HG03457 (cell line): Measurements from ENCODE around the gene TCFL5.

Experiments
- ATAC-seq: cut with Tn5 transposase; IDR thresholded peaks from one replicate; pipeline ENCODE4 v1.9.1; 2021; ENCODE audit warnings: moderate number of reproducible peaks; ENCODE audit not compliant: unreplicated experiment

TCFL5 gene

GRCh38 chr20:62861726-62862336 is at the start of gene TCFL5:
TCFL5 (minus strand) TSS chr20:62861822; CDS start chr20:62861670, 152 bp downstream.
- ATAC-seq: peak; percentile 44

GRCh38 chr20:62910777-62911497 is 49.3 kb upstream of the TCFL5 start:
- ATAC-seq: no peak

- ATAC-seq: no peak
These were observed 48.7 kb upstream of the TCFL5 start for GRCh38 chr20:62910217-62910766.

GRCh38 chr20:62908971-62909791 is 47.6 kb upstream of the TCFL5 start:
- no peak for ATAC-seq

- no peak for ATAC-seq
These were observed 46.0 kb upstream of the TCFL5 start for GRCh38 chr20:62907384-62908317.

GRCh38 chr20:62906647-62907375 is 45.2 kb upstream of the TCFL5 start:
- no peak for ATAC-seq

GRCh38 chr20:62906209-62906608 is 44.6 kb upstream of the TCFL5 start:
- ATAC-seq: no peak

GRCh38 chr20:62905536-62906117 is 44.0 kb upstream of the TCFL5 start:
- no peak for ATAC-seq

- ATAC-seq: no peak
These were observed 41.4 kb upstream of the TCFL5 start for GRCh38 chr20:62902926-62903615.

- ATAC-seq: no peak
These were observed 40.3 kb upstream of the TCFL5 start for GRCh38 chr20:62901891-62902290.

- ATAC-seq: no peak
These were observed 39.3 kb upstream of the TCFL5 start for GRCh38 chr20:62900692-62901584.

- ATAC-seq: peak; percentile 70
These were observed 38.5 kb upstream of the TCFL5 start for GRCh38 chr20:62900052-62900691.

GRCh38 chr20:62899633-62900051 is 38.0 kb upstream of the TCFL5 start:
- no peak for ATAC-seq

GRCh38 chr20:62898970-62899632 is 37.5 kb upstream of the TCFL5 start:
- no peak for ATAC-seq

- ATAC-seq: no peak
These were observed 36.7 kb upstream of the TCFL5 start for GRCh38 chr20:62898093-62898964.

- ATAC-seq: no peak
These were observed 36.0 kb upstream of the TCFL5 start for GRCh38 chr20:62897666-62898065.
